Activated CD4-positive, alpha-beta T cell treated with anti-CD3 and anti-CD28 coated beads for 36 hours (primary cell): ENCODE data around the gene RGR. TPM values are rescaled to one million over a fixed set of nuclear protein-coding genes. Genes with fewer than 3 reads are reported as not detected.
A peak's percentile ranks its signal among the peaks of the same experiment; 100 is the strongest.

Experiments
- ATAC-seq: fragments of 200-7000 bp; cut with Tn5 transposase; one replicate; pipeline ENCODE4 v1.10.0; 2021; ENCODE audit warnings: mild to moderate bottlenecking, moderate library complexity
- CTCF ChIA-PET: fragments of 350-600 bp; sonication (Branson Sonifier 250); formaldehyde crosslinking; loops from one replicate; lab custom pipeline; 2021; ENCODE audit warnings: antibody characterized with exemption; lab: Charles Lee
- POLR2A ChIA-PET: fragments of 350-600 bp; sonication (Branson Sonifier 250); formaldehyde crosslinking; loops from one replicate; lab custom pipeline; 2021; ENCODE audit warnings: antibody characterized with exemption, inconsistent platforms; lab: Charles Lee
- DNase-seq: peaks from one replicate; pipeline ENCODE4 v3.0.0-alpha.2; 2020
- H3K27ac Mint-ChIP-seq: one replicate; pipeline ENCODE4 v1.8.0; 2021; ENCODE audit warnings: mixed read lengths
- H3K27me3 Mint-ChIP-seq: one replicate; pipeline ENCODE4 v1.8.0; 2021; ENCODE audit warnings: mixed read lengths
- H3K36me3 Mint-ChIP-seq: one replicate; pipeline ENCODE4 v1.8.0; 2021; ENCODE audit warnings: low read depth, mixed read lengths
- H3K4me1 Mint-ChIP-seq: one replicate; pipeline ENCODE4 v1.8.0; 2021; ENCODE audit warnings: mixed read lengths
- H3K4me3 Mint-ChIP-seq: one replicate; pipeline ENCODE4 v1.8.0; 2021; ENCODE audit warnings: mild to moderate bottlenecking, moderate library complexity, mixed read lengths
- H3K9me3 Mint-ChIP-seq: one replicate; pipeline ENCODE4 v1.8.0; 2021; ENCODE audit warnings: low read depth, mixed read lengths
- intact Hi-C, 2 experiments: fragments of 100-400 bp; cut with DNase I in 1 of 2; cut with micrococcal nuclease in 1 of 2; formaldehyde crosslinking; loops; one replicate each; pipeline versions ENCODE4 v1.14.2 to v1.15.1; 2022 to 2024; cut with DNase I, micrococcal nuclease
- total RNA-seq, 2 experiments: library from RNA; stranded (reverse); gene quantifications; one replicate each; pipeline ENCODE4 v1.2.3, GENCODE V29; 2021

Gene RGR
- total RNA-seq, 2 experiments from 2014 or later = not detected

DNA sequence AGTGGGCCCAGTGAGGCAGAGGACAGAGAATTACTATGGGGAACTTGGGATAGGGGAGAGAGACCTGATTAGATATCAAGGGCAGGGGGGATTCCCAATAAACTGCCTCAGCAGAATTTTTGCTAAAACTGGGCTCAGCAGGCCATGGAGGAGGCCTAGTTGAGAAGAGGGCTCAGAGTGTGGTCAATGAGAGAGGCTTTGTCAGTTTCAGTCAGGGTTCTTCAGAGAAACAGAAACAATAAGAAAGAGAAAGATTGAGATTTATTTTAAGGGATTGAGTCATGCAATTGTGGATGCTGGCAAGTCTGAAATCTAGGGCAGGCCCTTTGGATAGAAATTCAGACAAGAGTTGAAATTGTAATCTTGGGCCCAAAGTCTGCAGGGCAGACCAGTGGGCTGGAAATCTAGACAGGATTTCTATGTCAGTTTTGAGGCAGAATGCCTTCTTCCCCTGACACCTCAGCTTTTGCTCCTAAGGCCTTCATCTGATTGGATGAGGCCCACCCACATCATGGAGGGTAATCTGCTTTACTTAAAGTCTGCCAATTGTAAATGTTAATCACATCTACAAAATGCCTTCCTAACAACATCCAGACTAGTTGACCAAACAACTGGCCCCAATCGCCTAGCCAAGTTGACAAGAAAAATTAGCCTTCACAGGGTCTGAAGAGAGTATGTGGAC lies 50.1 kb downstream of the RGR start:
- ChIA-PET CTCF (no interaction called here), POLR2A (interaction anchor here (0.7 kb wide), 1 partner anchor 536 kb away, joined by 3 read pairs; no protein-coding TSS in a partner anchor)
- Mint-ChIP-seq H3K27me3 (peaks cover 5% of the 10 kb centered on the region), H3K36me3 (no peaks in the 10 kb centered on the region), H3K4me3 (no peak overlapping the region), H3K4me1 (peaks cover 21% of the 10 kb centered on the region), H3K27ac (peak overlapping the region; percentile 7), H3K9me3 (no peaks in the 10 kb centered on the region)
- peak; percentile 32 for DNase-seq
- ATAC-seq = peak; percentile 71
- intact Hi-C loops = loop anchor here (1.0 to 2.0 kb wide), 3 partner anchors 11 to 40 kb away; no protein-coding TSS in a partner anchor

DNA sequence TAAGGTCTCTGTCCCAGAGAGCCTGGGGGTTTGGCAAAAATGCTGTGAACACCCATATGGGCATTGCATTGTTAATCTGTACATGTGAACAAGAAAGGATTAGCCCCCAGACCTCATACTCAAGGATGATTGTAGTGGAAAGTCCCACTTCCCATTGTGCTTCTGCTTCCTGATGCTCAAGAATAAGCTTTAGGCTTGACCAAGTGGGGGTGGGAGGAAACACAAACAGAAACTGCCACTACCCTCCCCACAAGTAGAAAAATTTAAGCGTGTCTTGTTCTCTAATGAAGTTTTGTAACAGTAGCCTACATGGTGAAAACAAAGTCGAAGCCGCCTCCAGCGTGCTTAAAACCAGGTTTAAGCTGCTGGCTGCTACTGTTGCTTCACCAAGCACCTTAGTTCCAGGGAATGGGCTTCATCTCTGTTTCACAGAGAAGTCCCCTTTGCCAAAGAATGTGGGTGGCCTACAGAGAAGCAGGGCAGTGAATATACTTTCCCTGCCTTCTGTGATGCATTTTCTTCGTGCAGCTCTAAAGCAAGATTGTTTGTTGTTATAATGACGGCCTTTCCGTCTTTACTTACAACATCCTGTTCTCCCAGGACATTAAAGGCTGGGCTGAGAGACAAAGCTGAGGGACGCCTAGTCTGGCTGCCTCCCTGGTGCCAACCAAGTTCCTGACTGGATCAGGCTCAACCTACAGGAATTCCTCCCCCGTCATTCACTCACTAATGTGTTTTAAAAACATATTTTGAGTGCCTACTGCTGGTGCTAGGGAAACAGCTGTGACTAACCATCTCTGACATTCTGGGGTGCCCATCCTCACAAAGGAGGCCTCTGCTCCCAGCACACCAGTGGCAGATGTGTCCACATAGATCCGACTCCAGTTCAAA lies 51.5 kb downstream of the RGR start:
- Mint-ChIP-seq H3K36me3 (no peaks in the 10 kb centered on the region), H3K4me1 (peaks cover 21% of the 10 kb centered on the region), H3K27me3 (peaks cover 5% of the 10 kb centered on the region), H3K9me3 (no peaks in the 10 kb centered on the region), H3K4me3 (no peak overlapping the region), H3K27ac (no peak overlapping the region)
- intact Hi-C loops = no loop called here
- ChIA-PET CTCF (no interaction called here), POLR2A (no interaction called here)
- DNase-seq (no peak), ATAC-seq (no peak)

DNA sequence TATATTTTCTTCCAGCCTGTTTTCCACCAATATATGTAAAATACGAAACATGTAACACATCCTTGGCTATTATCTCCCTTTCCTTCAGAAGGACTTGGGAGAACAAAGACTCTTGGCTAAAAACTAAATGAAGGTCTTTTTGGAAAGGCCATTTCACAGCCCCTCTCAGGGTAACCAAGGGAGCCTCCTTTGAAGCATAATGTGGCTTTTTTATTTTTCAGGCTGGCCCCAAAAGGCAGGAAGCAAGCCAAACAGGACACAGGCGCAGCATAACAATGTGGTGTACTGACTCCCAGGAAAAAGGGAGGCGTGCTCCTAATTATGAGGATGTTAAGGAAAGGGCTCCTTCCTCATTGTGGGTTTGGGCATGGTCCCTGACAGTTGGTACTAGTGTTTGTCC lies 53.2 kb downstream of the RGR start:
- POLR2A ChIA-PET = no interaction called here
- H3K27me3 Mint-ChIP-seq = peaks cover 6% of the 10 kb centered on the region
- ATAC-seq (no peak), DNase-seq (no peak)
- H3K27ac Mint-ChIP-seq = no peak overlapping the region
- H3K9me3 Mint-ChIP-seq = no peaks in the 10 kb centered on the region
- CTCF ChIA-PET = no interaction called here
- H3K36me3 Mint-ChIP-seq = no peaks in the 10 kb centered on the region
- peaks cover 21% of the 10 kb centered on the region for H3K4me1 Mint-ChIP-seq
- intact Hi-C loops = no loop called here
- no peak overlapping the region for H3K4me3 Mint-ChIP-seq

DNA sequence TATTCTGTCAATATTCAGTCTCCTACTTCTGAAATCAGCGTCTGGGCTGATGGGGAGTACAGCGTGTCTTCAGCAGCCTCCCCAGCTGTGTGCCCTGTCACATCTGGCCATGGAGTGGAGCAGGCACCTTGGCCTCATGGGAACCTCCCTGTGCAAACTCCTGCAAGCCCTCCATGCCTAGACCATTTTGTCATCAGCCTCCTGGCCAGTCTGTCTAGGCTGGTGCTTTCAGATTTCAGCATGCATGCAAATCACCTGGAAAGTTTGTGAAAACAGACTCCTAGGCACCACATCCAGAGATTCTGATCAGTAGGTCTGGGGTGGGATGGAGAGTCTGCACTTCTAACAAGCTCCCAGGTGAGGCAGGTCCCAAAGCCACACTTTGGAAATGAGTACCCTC lies 57.4 kb downstream of the RGR start:
- no peaks in the 10 kb centered on the region for H3K36me3 Mint-ChIP-seq
- H3K4me3 Mint-ChIP-seq = no peak overlapping the region
- H3K4me1 Mint-ChIP-seq = peaks cover 14% of the 10 kb centered on the region
- intact Hi-C loops = no loop called here
- ATAC-seq (no peak), DNase-seq (no peak)
- H3K27me3 Mint-ChIP-seq = peaks cover 6% of the 10 kb centered on the region
- POLR2A ChIA-PET = no interaction called here
- CTCF ChIA-PET = interaction anchor here (1.0 kb wide), 1 partner anchor 15 kb away, joined by 4 read pairs; no protein-coding TSS in a partner anchor
- peaks cover 3% of the 10 kb centered on the region for H3K9me3 Mint-ChIP-seq
- no peak overlapping the region for H3K27ac Mint-ChIP-seq

DNA sequence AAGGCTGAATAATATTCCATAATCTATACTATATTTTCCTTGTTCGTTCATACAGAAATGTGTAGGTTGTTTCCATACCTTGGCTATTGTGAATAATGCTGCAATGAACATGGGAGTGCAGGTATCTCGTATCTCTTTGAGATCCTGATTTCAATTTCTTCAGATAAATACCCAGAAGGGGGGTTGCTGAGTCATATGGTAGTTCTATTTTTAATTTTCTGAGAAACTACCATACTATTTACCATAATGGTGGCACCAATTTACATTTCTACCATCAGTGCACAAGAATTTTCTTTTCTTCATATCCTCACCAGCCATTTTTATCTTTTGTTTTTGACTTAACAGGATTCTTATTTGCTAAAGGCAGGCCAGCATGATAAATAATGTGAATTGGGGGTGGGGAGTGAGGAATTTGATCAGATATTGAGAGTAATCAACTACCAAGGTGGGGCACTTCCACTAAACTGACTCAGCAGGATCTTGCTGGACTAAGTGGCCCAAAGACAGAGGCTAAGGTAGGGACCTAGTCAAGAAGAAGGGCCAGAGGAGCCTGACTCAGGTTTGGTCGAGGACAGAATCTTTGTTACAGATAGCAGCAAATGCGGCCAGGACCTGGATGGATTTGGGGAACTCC lies 62.0 kb downstream of the RGR start:
- DNase-seq = peak; percentile 18
- ATAC-seq = peak; percentile 35
- Mint-ChIP-seq H3K9me3 (peaks cover 3% of the 10 kb centered on the region), H3K4me3 (peak overlapping the region; percentile 33), H3K27me3 (peaks cover 2% of the 10 kb centered on the region), H3K36me3 (peaks cover 2% of the 10 kb centered on the region), H3K4me1 (peaks cover 37% of the 10 kb centered on the region), H3K27ac (peak overlapping the region; percentile 96)
- ChIA-PET POLR2A (no interaction called here), CTCF (interaction anchor here (0.9 to 2.3 kb wide), 2 partner anchors 19 to 39 kb away, joined by 3 to 7 read pairs; no protein-coding TSS in a partner anchor)
- intact Hi-C loops = loop anchor here (1.0 to 5.0 kb wide), 4 partner anchors 12 to 40 kb away; no protein-coding TSS in a partner anchor

DNA sequence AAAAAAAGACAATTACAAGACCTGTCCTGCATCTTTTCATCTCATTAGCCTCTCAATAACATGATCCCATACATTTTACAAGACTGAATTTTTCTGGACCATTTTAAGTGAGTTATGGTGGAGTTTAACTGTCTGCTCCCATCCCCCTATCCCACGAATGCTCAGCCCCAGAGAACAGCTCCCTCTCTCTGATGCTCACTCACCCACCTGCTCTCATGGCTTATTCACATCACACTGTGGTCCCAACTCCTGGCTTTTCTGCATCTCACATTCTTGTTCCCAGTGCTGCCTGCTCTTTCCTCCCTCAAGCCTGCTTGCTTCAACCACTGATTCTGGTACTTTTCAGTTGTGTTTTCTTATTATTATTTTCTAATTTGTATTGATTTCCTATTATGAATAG lies 63.2 kb downstream of the RGR start:
- Mint-ChIP-seq H3K4me1 (peaks cover 37% of the 10 kb centered on the region), H3K27me3 (no peaks in the 10 kb centered on the region), H3K4me3 (peak overlapping the region; percentile 47), H3K27ac (peak overlapping the region; percentile 96), H3K9me3 (peaks cover 3% of the 10 kb centered on the region), H3K36me3 (peaks cover 2% of the 10 kb centered on the region)
- ATAC-seq (no peak), DNase-seq (peak; percentile 25)
- POLR2A ChIA-PET = interaction anchor here (0.6 to 1.8 kb wide), 3 partner anchors 21 to 46 kb away, joined by 3 to 14 read pairs (median 7); no protein-coding TSS in a partner anchor
- intact Hi-C loops = loop anchor here in 1 of 2 experiments (1.0 to 5.0 kb wide), 2 partner anchors 22 to 41 kb away; no protein-coding TSS in a partner anchor
- CTCF ChIA-PET = interaction anchor here (0.6 to 2.3 kb wide), 7 partner anchors 9 to 229 kb away, joined by 3 to 7 read pairs (median 4); no protein-coding TSS in a partner anchor

DNA sequence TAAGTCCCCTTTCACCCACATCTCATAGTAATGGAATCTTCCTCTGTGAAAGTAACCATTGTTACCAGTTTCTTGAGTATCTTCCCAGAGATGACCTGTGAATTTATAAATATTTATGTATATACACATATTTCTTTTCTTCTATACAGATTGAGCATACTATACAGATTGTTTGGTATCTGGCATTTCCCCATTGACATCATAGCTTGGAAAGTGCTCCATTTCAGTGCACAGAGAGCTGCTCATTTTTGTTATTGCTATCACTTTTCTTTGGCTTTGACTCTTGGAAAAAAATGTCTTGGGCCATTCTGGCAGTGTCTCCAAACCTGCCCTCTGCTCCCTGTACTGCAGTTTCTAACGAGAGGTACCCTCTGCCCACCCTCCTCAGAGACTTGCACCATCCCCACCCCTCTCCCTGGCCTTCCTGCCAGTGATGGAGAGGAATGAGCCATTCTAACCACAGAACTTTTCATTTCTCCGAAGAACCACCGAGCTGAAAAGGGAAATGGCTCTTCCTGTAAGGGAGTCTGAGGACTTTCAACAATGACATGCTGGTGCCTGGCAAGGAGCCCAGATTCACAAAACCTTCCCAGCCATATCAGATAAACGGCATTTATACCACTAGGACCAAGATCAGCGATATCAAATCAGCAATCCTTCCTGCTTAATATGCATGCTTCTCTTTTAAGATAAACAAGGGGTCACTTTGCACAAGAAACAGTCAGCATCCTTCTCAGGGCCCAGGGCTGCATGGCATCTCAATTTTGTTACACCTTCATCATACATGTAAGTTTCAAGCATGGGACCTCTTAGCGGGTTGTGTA lies 63.8 kb downstream of the RGR start:
- Mint-ChIP-seq H3K27ac (peak overlapping the region; percentile 90), H3K36me3 (peaks cover 2% of the 10 kb centered on the region), H3K4me3 (peak overlapping the region; percentile 47), H3K4me1 (peaks cover 37% of the 10 kb centered on the region), H3K27me3 (no peaks in the 10 kb centered on the region), H3K9me3 (peaks cover 3% of the 10 kb centered on the region)
- POLR2A ChIA-PET = interaction anchor here (0.6 to 1.8 kb wide), 4 partner anchors 20 to 45 kb away, joined by 3 to 14 read pairs (median 6); no protein-coding TSS in a partner anchor
- peak; percentile 75 for DNase-seq
- intact Hi-C loops = loop anchor here (1.0 to 5.0 kb wide), 3 partner anchors 20 to 41 kb away; partner anchors contain the start of gene CCSER2 (in 1 of the 2)
- CTCF ChIA-PET = interaction anchor here (0.5 to 2.3 kb wide), 10 partner anchors 8 to 233 kb away, joined by 3 to 7 read pairs (median 4); no protein-coding TSS in a partner anchor
- ATAC-seq = peak; percentile 67

Other genes with a start within 250 kb of the RGR start
- gene GHITM, start 105.5 kb upstream of the RGR start, total RNA-seq = 100 to 1,000 TPM; 121 to 178 TPM
- gene GPR15LG, start 71.3 kb upstream of the RGR start, total RNA-seq = not detected
- 1 to 10 TPM in 1 of 2 experiments, under 1 TPM in 1; 0.62 to 1.1 TPM for gene CDHR1, start 50.5 kb upstream of the RGR start, total RNA-seq
- not detected for gene LRIT2, start 19.5 kb upstream of the RGR start, total RNA-seq
- gene LRIT1, start 3.5 kb upstream of the RGR start, total RNA-seq = not detected
- 10 to 100 TPM; 61.2 to 85.2 TPM for gene CCSER2, start 83.5 kb downstream of the RGR start, total RNA-seq